NCI-H748 (cell line): Measurements from ENCODE around the gene AOC2.
"Not testable (repeated sequence)": the region's sequence is repeated elsewhere in the genome, so short reads cannot be mapped to it uniquely, and the experiment has no call there.

Source experiments
- DNase-seq: peaks from one replicate; lab custom pipeline; 2025; ENCODE audit not compliant: unreplicated experiment; lab: John Stamatoyannopoulos, UW

The AOC2 gene

DNA sequence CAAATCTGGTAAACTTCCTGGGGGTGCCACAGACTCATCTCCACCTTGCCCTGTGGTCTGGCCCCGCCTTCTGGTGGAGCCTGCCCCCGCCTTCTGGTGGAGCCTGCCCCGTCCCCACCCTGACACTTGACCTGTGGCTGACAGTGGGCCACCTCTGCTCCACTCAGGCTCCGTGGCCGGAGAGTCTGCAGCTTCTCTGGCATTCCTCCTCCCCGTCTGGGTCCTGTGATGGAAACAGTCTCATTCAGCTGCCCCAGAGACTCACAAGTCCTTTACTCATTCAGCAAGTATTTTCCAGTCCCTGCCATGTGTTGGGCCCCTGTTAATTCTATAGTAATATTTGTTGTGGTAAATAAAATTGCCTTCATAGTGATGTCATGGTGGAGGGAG lies 35.2 kb downstream of the AOC2 start:
- DNase-seq: no peak

DNA sequence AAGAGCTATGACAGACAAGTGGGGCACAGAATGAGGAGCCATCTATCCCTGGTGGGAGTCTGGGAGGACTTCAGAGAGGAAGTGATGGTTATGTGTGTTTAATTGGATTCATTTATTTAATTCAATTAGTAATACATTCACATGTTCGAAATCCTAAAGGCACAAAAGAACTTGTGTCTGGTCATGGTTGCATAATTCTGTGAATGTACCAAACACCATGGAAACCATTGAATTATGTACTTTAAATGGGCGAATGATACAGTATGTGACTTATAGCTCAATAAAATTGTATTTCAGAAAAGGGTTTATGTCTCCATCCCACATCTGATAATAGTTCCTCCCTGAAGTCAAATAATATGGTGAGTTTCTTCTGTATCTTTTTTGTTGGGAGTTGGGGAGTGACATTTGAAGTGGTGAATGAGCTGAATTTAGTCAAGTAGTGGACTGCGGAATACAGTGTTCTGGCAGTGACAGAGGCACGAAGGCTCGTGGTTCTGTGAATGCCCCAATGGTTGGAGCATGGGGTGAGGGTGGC lies 36.5 kb downstream of the AOC2 start:
- no peak for DNase-seq

GRCh38 chr17:42881706-42882105 lies 37.3 kb downstream of the AOC2 start:
- DNase-seq: not testable (repeated sequence)

- DNase-seq: no peak
Observed at GRCh38 chr17:42882166-42882565, 37.8 kb downstream of the AOC2 start.

GRCh38 chr17:42883802-42884558 lies 39.6 kb downstream of the AOC2 start:
- no peak for DNase-seq

GRCh38 chr17:42885806-42886205 lies 41.4 kb downstream of the AOC2 start:
- not testable (repeated sequence) for DNase-seq

- no peak for DNase-seq
Observed at GRCh38 chr17:42886283-42887176, 42.1 kb downstream of the AOC2 start.

GRCh38 chr17:42889809-42890208 lies 45.4 kb downstream of the AOC2 start:
- DNase-seq: no peak

DNA sequence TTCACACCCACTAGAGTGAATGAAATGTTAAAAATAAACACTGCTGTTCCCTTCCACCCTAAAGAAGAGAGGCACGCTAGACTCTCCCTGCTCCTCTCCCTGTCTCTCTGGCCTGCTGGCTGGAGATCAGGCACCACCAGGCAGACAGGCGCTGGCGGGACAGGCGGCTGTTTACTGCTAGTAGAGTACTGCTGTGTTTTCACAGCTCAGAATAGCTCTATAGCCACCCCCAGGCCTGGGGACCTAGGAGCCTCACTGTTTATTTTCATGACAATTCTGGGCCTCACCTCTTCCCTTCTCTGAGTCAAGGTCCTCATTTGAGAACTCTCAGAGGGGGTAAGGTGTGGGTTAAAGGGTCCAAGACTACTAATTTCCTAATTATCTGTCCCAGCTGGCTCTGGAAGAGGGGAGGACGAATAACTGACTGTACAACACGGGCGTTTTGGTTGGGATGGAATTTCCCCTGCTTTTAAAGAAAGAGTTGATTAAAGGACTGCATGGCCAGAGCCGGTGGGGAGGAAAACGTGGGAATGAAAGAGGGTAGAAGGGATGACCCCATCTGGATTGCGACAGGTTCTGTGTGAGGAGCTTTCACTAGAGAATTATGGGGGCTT lies 47.3 kb downstream of the AOC2 start:
- DNase-seq: peak; percentile 20

DNA sequence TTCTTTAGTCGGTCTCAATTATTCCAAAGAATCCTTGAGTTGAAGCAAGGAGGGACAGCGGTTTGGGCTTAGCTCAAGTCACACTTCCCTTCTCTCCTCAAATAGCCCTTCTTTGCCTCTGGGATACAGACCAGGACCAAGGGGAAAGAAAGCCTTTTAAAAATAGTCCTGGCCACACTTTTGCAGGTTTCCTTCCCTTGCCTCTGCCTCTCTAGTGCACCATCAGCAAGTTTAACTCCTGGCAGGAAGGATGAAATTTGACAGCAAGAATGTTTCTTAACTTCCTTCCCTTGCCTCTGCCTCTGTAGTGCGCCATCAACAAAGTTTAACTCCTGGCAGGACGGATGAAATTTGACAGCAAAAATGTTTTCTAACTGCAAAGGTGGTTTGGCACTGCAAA lies 49.0 kb downstream of the AOC2 start:
- DNase-seq: no peak

- DNase-seq: no peak
Observed at GRCh38 chr17:42894283-42895184, 50.2 kb downstream of the AOC2 start.

GRCh38 chr17:42895185-42895555 lies 50.8 kb downstream of the AOC2 start:
- no peak for DNase-seq

DNA sequence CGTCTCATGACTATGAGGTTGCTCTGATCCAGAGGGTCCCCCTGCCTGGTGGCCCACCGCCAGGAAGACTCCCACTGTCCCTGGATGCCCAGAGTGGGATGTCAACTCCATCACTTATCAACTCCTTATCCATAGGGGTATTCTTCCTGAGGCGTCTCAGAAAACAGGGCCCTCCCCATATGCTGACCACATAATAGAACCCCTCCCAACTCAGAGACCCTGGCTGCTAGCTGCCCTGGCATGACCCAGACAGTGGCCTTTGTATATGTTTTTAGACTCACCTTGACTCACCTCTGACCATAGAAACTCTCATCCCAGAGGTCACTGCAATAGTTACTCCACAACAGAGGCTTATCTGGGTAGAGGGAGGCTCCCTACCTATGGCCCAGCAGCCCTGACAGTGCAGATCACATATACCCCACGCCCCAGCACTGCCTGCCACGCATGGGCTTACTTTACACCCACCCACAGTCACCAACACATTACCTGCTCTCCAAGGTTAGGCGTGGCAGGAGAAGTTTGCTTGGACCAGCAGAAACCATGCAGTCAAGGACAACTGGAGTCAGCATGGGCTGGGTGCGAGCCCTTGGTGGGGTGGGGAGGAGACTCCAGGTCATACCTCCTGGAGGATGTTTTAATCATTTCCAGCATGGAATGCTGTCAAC lies 53.9 kb downstream of the AOC2 start:
- DNase-seq: no peak

- not testable (repeated sequence) for DNase-seq
Observed at GRCh38 chr17:42899981-42900380, 55.6 kb downstream of the AOC2 start.
